Esophagus squamous epithelium (tissue), 5 donors: ENCODE data around the gene CNKSR3. TPM values are rescaled to one million over a fixed set of nuclear protein-coding genes. Genes with fewer than 3 reads are reported as not detected.

Experiments
- DNase-seq: peaks from one replicate; lab custom pipeline; 2025; lab: John Stamatoyannopoulos, UW
- H3K27ac ChIP-seq, 4 donors: fragments of 200-600 bp; sonication (generic); one replicate each; pipeline ENCODE4 v1.5.1; 2016 to 2019; ENCODE audit warnings: mild to moderate bottlenecking in 1 of 4
- H3K27me3 ChIP-seq, 4 donors: fragments of 200-600 bp; sonication (generic); 1 replicate in 3 of 4; 2 replicates in 1 of 4; pipeline versions ENCODE4 v1.5.1 to v1.6.0; 2017 to 2021; ENCODE audit warnings: antibody characterized with exemption in 1 of 4
- H3K36me3 ChIP-seq, 3 donors: fragments of 200-600 bp; sonication (generic); one replicate each; pipeline ENCODE4 v1.5.1; 2016 to 2019
- H3K4me1 ChIP-seq, 3 donors: fragments of 200-600 bp; sonication (generic); one replicate each; pipeline ENCODE4 v1.5.1; 2017 to 2019
- H3K4me3 ChIP-seq, 4 donors: fragments of 200-600 bp; sonication (generic); 1 replicate in 3 of 4; 2 replicates in 1 of 4; pipeline ENCODE4 v1.5.1; 2016 to 2019; ENCODE audit warnings: mild to moderate bottlenecking in 2 of 4, moderate library complexity in 1 of 4
- H3K9me3 ChIP-seq, 3 donors: fragments of 200-600 bp; sonication (generic); one replicate each; pipeline ENCODE4 v1.5.1; 2016 to 2019
- POLR2A ChIP-seq, 4 donors: fragments of 450-650 bp; IDR thresholded peaks; one replicate each; pipeline ENCODE4 v1.6.1; 2017; ENCODE audit warnings: antibody characterized with exemption in 4 of 4, mild to moderate bottlenecking in 4 of 4, moderate library complexity in 3 of 4
- WGBS, 2 donors: methylation state at CpG; one replicate each; pipeline ENCODE4 v1.1.5; 2018; 5-methylcytosine and 5-hydroxymethylcytosine counted together
- intact Hi-C: fragments of 100-400 bp; cut with DNase I; formaldehyde crosslinking; loops from one replicate; pipeline ENCODE4 v1.15.0; 2022
- total RNA-seq, 4 donors: library from RNA; depleted of rRNA; stranded (reverse); fragments of >200 nt; gene quantifications; one replicate each; pipeline ENCODE4 v1.1.0, GENCODE V29; 2016
- TF ChIP-seq, protein P1 (sequence below), 6 experiments: fragments of 450-650 bp in 4 of 6; fragments of 200-600 bp in 2 of 6; sonication (generic) in 2 of 6; IDR thresholded peaks; one replicate each; pipeline ENCODE4 v1.5.1; 2016 to 2019; ENCODE audit warnings: antibody characterized with exemption in 6 of 6, mild to moderate bottlenecking in 4 of 6, moderate library complexity in 4 of 6
- donor health status: DM: yes; HTN: yes; CAD: no.

CNKSR3 gene
- total RNA-seq, 4 donors from 2014 or later, result 10.2 to 18.8 (median 13.8) TPM

DNA sequence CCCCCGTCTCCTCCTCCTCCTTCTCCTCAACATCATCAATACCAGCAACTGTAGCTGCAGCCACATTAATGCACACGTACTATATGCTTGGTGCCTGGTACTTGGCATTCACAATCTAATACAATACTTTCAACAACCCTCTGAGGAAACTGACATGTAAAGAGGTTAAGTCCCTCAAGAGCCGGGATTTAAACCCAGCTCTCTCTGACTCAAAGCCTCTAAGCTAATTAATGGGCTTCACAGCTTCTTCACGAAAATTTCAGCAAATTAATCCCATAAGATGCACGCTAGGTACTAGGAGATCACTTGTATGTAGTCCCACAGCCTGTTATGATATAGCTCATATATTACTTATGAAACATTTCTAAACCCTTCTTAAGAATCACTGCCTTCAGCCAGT, 80.8 kb downstream of the CNKSR3 start:
- DNase-seq, result no peak
- TF ChIP-seq POLR2A (IDR thresholded peaks at IDR 0.05), result no peak
- TF ChIP-seq, protein P1, sequence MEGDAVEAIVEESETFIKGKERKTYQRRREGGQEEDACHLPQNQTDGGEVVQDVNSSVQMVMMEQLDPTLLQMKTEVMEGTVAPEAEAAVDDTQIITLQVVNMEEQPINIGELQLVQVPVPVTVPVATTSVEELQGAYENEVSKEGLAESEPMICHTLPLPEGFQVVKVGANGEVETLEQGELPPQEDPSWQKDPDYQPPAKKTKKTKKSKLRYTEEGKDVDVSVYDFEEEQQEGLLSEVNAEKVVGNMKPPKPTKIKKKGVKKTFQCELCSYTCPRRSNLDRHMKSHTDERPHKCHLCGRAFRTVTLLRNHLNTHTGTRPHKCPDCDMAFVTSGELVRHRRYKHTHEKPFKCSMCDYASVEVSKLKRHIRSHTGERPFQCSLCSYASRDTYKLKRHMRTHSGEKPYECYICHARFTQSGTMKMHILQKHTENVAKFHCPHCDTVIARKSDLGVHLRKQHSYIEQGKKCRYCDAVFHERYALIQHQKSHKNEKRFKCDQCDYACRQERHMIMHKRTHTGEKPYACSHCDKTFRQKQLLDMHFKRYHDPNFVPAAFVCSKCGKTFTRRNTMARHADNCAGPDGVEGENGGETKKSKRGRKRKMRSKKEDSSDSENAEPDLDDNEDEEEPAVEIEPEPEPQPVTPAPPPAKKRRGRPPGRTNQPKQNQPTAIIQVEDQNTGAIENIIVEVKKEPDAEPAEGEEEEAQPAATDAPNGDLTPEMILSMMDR (IDR thresholded peaks at IDR 0.05), result no peak
- WGBS, 2 donors, result 79 to 95% methylated on average over 5 of the region's 5 CpGs
- no peak overlapping the region for H3K27ac ChIP-seq
- H3K4me3 ChIP-seq, result no peak overlapping the region
- H3K4me1 ChIP-seq, result peaks cover 0 to 5% (median 4%) of the 10 kb centered on the region in 3 donors
- no peaks in the 10 kb centered on the region for H3K27me3 ChIP-seq
- no peaks in the 10 kb centered on the region for H3K9me3 ChIP-seq
- intact Hi-C loops, result no loop called here
- peaks cover 0 to 79% (median 0%) of the 10 kb centered on the region in 3 donors for H3K36me3 ChIP-seq

DNA sequence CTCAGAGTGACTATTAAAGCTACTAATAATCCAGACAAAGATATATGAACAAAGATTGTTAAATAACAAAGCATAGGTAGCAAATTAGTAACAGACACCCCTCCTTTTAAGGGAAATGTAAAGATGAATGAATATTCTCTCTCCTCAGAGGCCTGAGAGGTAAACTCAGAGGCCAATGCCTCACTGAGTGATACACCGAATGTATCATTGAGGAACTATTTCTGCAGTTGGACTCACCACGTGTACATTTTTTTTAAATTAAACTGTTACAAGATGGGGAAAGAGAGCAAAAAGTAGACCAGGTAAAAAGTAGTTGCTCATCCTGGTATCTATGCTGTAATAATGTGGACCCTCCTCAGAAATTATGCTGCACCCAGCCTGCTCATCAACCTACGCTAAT, 81.6 kb downstream of the CNKSR3 start:
- Histone ChIP-seq H3K4me3 (no peak overlapping the region), H3K36me3 (peaks cover 0 to 83% (median 0%) of the 10 kb centered on the region in 3 donors), H3K27me3 (no peaks in the 10 kb centered on the region), H3K4me1 (peaks cover 0 to 5% (median 2%) of the 10 kb centered on the region in 3 donors), H3K27ac (no peak overlapping the region), H3K9me3 (no peaks in the 10 kb centered on the region)
- 75 to 88% methylated on average over 3 of the region's 3 CpGs for WGBS, 2 donors
- no peak for DNase-seq
- TF ChIP-seq POLR2A (IDR thresholded peaks at IDR 0.05), result no peak
- TF ChIP-seq, protein P1 (IDR thresholded peaks at IDR 0.05), result no peak
- intact Hi-C loops, result no loop called here

DNA sequence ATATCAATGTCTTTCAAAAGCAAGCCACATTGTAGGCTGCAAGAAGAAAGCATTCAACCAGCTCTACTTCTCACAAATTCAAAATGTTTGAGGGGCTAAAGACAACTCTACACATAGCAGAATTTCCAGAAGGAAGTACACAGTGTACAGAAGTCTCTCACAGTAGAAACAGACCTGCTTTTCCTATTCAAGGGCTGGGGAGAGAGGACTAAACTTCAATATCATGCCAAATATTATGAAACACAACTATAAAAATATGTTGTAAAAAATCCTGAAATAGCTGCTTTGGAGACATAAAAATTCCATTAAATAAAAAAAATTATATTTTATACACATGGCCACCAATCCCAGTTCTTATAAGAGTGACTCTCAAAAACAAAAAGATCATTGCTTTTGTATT, 83.0 kb downstream of the CNKSR3 start:
- Histone ChIP-seq H3K4me3 (no peak overlapping the region), H3K36me3 (peaks cover 0 to 84% (median 0%) of the 10 kb centered on the region in 3 donors), H3K27ac (no peak overlapping the region), H3K9me3 (no peaks in the 10 kb centered on the region), H3K27me3 (no peaks in the 10 kb centered on the region), H3K4me1 (no peaks in the 10 kb centered on the region)
- no peak for TF ChIP-seq POLR2A (IDR thresholded peaks at IDR 0.05)
- TF ChIP-seq, protein P1 (IDR thresholded peaks at IDR 0.05), result no peak
- DNase-seq, result no peak
- intact Hi-C loops, result no loop called here

DNA sequence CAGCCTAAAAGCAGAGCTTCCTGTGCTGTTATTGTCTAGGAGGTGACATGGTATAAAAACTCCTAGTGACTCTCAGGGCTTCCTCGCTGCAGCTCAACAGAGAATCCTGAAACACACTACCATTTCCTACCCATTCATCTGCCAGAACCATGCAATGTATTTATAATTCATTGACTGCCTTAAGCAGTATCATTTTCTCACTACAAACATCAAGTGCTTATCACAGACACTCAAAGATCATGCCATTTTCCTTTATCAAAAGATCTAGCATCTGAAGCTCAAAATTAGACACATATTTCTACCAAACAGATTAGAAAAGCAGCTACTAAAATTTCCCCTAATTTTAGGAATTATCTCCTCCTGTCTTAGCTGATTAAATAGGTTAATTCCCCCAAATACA, 83.5 kb downstream of the CNKSR3 start:
- 88 to 100% methylated on average over 1 of the region's 1 CpG for WGBS, 2 donors

DNA sequence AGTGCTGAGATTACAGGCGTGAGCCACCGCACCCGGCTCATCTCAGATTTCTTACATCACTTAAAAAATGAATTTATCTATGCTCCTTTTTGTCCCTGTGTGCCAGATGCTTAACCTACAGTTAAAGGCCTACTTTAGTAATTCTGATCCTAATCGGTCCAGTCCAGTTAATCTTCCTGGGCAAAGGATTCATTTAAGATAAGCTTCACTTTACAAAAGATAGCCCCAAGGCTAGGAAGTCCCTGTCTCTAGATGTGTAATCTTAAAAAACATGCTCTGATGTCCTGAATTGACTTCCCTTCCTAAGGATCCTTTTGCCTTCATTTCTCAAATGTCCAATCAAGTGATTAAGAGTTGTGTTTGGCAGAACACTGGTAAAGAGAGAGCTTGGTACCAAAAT, 85.5 kb downstream of the CNKSR3 start:
- H3K9me3 ChIP-seq, result no peaks in the 10 kb centered on the region
- no peak overlapping the region for H3K27ac ChIP-seq
- no peak for DNase-seq
- intact Hi-C loops, result no loop called here
- TF ChIP-seq, protein P1 (IDR thresholded peaks at IDR 0.05), result no peak
- TF ChIP-seq POLR2A (IDR thresholded peaks at IDR 0.05), result no peak
- H3K4me1 ChIP-seq, result no peaks in the 10 kb centered on the region
- no peak overlapping the region for H3K4me3 ChIP-seq
- 88 to 93% methylated on average over 4 of the region's 4 CpGs for WGBS, 2 donors
- peaks cover 0 to 90% (median 0%) of the 10 kb centered on the region in 3 donors for H3K36me3 ChIP-seq
- H3K27me3 ChIP-seq, result no peaks in the 10 kb centered on the region

More for the DNA sequence above, 83.5 kb downstream of the CNKSR3 start:
- H3K9me3 ChIP-seq, result no peaks in the 10 kb centered on the region
- intact Hi-C loops, result no loop called here
- H3K4me1 ChIP-seq, result no peaks in the 10 kb centered on the region
- no peak overlapping the region for H3K27ac ChIP-seq
- no peak overlapping the region for H3K4me3 ChIP-seq
- TF ChIP-seq, protein P1 (IDR thresholded peaks at IDR 0.05), result no peak
- TF ChIP-seq POLR2A (IDR thresholded peaks at IDR 0.05), result no peak
- peaks cover 0 to 86% (median 0%) of the 10 kb centered on the region in 3 donors for H3K36me3 ChIP-seq
- DNase-seq, result no peak
- no peaks in the 10 kb centered on the region for H3K27me3 ChIP-seq
